K562 (cell line): Measurements from ENCODE around the gene SC5D.

Source experiments
- ATF7 ChIP-seq: fragments of 450-650 bp; IDR thresholded peaks from 2 replicates; pipeline ENCODE4 v1.7.1; 2014; ENCODE audit warnings: mild to moderate bottlenecking, moderate library complexity
- CTBP1 ChIP-seq: fragments of 450-650 bp; IDR thresholded peaks from 2 replicates; pipeline ENCODE4 v1.6.1; 2016; ENCODE audit warnings: borderline replicate concordance
- GTF2F1 ChIP-seq: IDR thresholded peaks from 2 replicates; pipeline ENCODE4 v1.6.1; 2011; ENCODE audit warnings: low read depth, low read length, improper control_type of control experiment
- MAFK ChIP-seq: IDR thresholded peaks from 2 replicates; pipeline ENCODE4 v1.6.1; 2011; ENCODE audit warnings: low read length, improper control_type of control experiment
- ZC3H11A ChIP-seq: IDR thresholded peaks from 2 replicates; pipeline ENCODE4 v1.6.1; 2012; ENCODE audit warnings: low read depth, low read length, improper control_type of control experiment
- ZFP36 ChIP-seq: fragments of 150-350 bp; IDR thresholded peaks from 2 replicates; pipeline ENCODE4 v1.6.1; 2018; ENCODE audit warnings: low read length, low read depth; ENCODE audit not compliant: partially characterized antibody
- ZFX ChIP-seq: sonication (generic); formaldehyde crosslinking; IDR thresholded peaks from 2 replicates; pipeline ENCODE4 v1.8.0; 2022; ENCODE audit warnings: mild to moderate bottlenecking, missing genetic modification reagents, moderate library complexity
- ZNF146 ChIP-seq: IDR thresholded peaks from one replicate; pipeline ENCODE4 v1.6.1; 2018; ENCODE audit warnings: missing compliant biosample characterization; ENCODE audit not compliant: unreplicated experiment
- TF ChIP-seq, protein P1 (sequence below): sonication (generic); formaldehyde crosslinking; IDR thresholded peaks from 2 replicates; pipeline ENCODE4 v1.8.0; 2022; ENCODE audit warnings: missing genetic modification reagents, mild to moderate bottlenecking, moderate library complexity, borderline replicate concordance

DNA sequence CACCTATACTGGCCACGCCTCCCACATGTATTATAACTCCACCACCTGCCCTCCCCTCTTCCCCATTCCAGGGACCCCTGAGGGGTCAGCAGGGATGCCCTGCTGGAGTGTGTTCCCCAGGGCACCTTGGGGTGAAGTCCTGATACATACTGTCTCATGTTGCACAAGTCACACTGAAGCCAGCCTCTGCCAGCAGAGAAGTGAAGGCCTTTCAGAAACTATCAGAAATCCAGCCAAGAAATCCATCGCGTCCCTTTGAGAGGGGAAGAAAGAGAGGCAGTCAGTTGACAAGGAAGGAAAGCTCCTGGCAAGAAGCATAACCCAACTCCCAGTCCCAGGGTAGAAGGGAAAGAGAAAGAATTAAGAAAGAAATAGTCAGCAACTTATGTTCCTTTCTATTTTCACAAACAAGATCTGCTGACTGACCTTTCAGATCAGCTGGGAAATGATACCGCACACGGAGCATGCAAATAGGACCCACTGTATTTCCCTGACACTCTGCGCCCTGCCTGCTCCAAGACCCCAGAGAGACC lies 45.2 kb downstream of the SC5D start:
- no peak for TF ChIP-seq ATF7
- no peak for TF ChIP-seq ZNF146 (CRISPR knock-in tag)
- no peak for TF ChIP-seq GTF2F1
- no peak for TF ChIP-seq ZFX
- TF ChIP-seq, protein P1, sequence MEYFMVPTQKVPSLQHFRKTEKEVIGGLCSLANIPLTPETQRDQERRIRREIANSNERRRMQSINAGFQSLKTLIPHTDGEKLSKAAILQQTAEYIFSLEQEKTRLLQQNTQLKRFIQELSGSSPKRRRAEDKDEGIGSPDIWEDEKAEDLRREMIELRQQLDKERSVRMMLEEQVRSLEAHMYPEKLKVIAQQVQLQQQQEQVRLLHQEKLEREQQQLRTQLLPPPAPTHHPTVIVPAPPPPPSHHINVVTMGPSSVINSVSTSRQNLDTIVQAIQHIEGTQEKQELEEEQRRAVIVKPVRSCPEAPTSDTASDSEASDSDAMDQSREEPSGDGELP (CRISPR knock-in tag) = no peak
- no peak for TF ChIP-seq ZFP36
- no peak for TF ChIP-seq MAFK
- no peak for TF ChIP-seq CTBP1
- TF ChIP-seq ZC3H11A = no peak
